Neural progenitor cell (in vitro differentiated cells): ENCODE measurements around the gene SS18L1.

ENCODE experiments used
- CTCF ChIP-seq: fragments of 200-600 bp; sonication (generic); IDR thresholded peaks from 2 replicates; pipeline ENCODE4 v1.5.1; 2017; ENCODE audit warnings: antibody characterized with exemption, mild to moderate bottlenecking
- EZH2 ChIP-seq: fragments of 200-600 bp; sonication (generic); IDR thresholded peaks from 2 replicates; pipeline ENCODE4 v1.6.1; 2017; ENCODE audit warnings: antibody characterized with exemption, mild to moderate bottlenecking, moderate library complexity
- EZH2phosphoT487 ChIP-seq: fragments of 200-600 bp; sonication (generic); IDR thresholded peaks from 2 replicates; pipeline ENCODE4 v1.6.1; 2017; ENCODE audit warnings: antibody characterized with exemption

DNA sequence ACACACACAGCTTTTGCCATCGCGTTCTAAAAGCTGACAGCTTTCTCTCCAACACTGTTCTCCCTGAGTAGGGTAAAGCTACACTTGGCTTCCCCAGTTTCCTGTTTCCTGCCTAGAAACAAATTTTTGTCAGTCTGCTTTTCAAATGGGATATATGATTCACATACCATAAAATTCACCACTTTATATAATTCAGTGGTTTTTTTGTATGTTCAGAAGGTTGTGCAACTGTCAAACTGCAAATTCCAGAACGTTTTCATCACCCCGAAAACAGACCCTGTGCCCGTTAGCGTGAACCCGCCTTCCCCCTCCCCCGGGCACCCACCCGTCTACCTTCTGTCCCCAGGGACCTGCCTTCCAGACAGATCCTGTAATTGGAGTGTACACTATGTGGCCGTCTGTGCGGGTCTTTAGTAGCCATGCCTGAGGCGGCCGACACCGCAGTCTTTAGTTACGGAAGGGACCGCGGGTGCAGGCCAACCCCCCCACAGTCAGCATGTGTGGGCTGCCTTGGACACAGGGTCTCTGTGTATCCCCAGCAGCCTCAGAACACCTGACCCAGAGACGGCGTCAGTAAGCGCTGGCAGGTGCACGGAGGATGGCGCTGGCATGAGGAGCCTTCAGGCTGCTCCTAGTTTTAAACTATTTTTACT is 59.9 kb downstream of the SS18L1 start:
- TF ChIP-seq CTCF = no peak
- no peak for TF ChIP-seq EZH2
- no peak for TF ChIP-seq EZH2phosphoT487
